ENCODE measurements around the gene TOR2A. TPM values are rescaled to one million over a fixed set of nuclear protein-coding genes. Genes with fewer than 3 reads are reported as not detected.

The TOR2A gene
- total and polyA plus RNA-seq, 2 donors (not counting 3 experiments of a cell fraction or from before 2014, with no cell fraction given), result 19.3 to 23.9 TPM

DNA sequence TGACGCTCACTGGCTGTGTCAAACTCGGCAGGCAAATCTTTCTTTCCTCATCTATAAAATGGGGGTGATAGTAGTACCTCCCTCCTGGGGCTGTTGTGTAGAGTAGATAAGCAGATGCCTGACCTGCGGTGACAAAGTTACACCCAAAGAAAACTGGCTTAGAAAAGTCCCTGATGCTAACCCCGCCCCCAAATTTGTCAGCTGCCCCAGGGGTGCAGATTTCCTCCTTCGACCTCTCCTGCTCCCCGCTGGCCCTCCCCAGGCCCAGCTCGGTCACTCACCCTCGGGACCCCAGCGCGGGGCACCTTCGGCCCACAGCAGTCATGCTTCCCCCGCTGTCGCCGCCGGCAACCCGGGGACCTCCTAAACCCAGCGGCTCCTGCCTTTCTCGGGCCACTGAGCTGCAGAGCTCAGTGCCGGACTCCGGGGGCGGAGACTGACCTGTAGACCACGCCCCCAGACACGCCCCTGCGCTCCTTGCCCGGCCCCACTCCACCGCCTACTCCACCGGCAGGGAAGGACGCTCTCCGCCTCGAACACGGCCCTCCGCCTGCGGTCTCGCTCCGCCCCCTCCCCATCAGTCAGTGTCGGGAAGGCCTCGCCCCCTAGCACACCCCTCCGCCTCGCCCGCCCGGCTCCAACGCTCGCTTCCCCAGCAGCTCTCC, 35.9 kb upstream of the TOR2A start:
- H3K36me3 ChIP-seq (ENCODE audit: control insufficient read depth in 2 of 2, extremely low read depth in 1 of 2, insufficient read depth in 2 of 2, low read length in 2 of 2), result peaks cover 6 to 8% of the 10 kb centered on the region in 2 experiments
- BruUV-seq (replicated peaks), result no TSS peak
- H3K79me2 ChIP-seq (ENCODE audit: control insufficient read depth, insufficient read depth, low read length), result peaks cover 44% of the 10 kb centered on the region
- peaks cover 39% of the 10 kb centered on the region for H3K4me1 ChIP-seq (ENCODE audit: control insufficient read depth, extremely low read depth, insufficient read depth, low read length)
- DNase-seq (ENCODE audit: low read depth, low spot score) (peak; percentile 99), FAIRE-seq (peak; percentile 99)
- peak overlapping the region; percentile 35 to 79 (median 75) for H3K4me3 ChIP-seq (replicated peaks in 1 of 3; ENCODE audit: insufficient read depth in 1 of 3, low read depth in 1 of 3, low read length in 3 of 3)
- peak overlapping the region; percentile 92 for H3K9ac ChIP-seq (replicated peaks; ENCODE audit: extremely low read depth, insufficient read depth, low read length)
- H3K9me3 ChIP-seq (replicated peaks; ENCODE audit: control insufficient read depth, insufficient read depth, low read length), result no peaks in the 10 kb centered on the region
- no peaks in the 10 kb centered on the region for H4K20me1 ChIP-seq (replicated peaks; ENCODE audit: control insufficient read depth, extremely low read depth, insufficient read depth, low read length)
- TF ChIP-seq, protein P1, sequence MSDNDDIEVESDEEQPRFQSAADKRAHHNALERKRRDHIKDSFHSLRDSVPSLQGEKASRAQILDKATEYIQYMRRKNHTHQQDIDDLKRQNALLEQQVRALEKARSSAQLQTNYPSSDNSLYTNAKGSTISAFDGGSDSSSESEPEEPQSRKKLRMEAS (IDR thresholded peaks at IDR 0.05; ENCODE audit: insufficient read depth, insufficient read length), result peak; percentile 41
- TF ChIP-seq FOS (IDR thresholded peaks at IDR 0.05; ENCODE audit: borderline replicate concordance, insufficient read depth, low read length) (no peak), POLR2AphosphoS5 (IDR thresholded peaks at IDR 0.05; ENCODE audit: insufficient read depth, low read depth, low read length) (peak; percentile 94), POLR2A (IDR thresholded peaks at IDR 0.05; ENCODE audit: low read depth, low read length) (peak; percentile 93)
- no peak overlapping the region for H2AFZ ChIP-seq (ENCODE audit: low read depth, low read length)
- POLR2A ChIA-PET, result interaction anchor here (0.6 to 2.8 kb wide), 13 partner anchors 9 to 99 kb away, joined by 3 to 24 read pairs (median 4); partner anchors contain the start of gene CDK9
- H3K27ac ChIP-seq (ENCODE audit: insufficient read depth, low read depth, low read length), result peak overlapping the region; percentile 96
- CTCF ChIA-PET, result interaction anchor here (0.5 to 11.3 kb wide), 11 partner anchors 8 to 192 kb away, joined by 3 to 167 read pairs (median 4); partner anchors contain the start of genes CDK9, SH2D3C and TOR2A
- intact Hi-C loops (cut with micrococcal nuclease), result loop anchor here (1.0 to 2.0 kb wide), 6 partner anchors 9 to 68 kb away; partner anchors contain the start of genes FPGS and TOR2A
- H3K4me2 ChIP-seq (ENCODE audit: insufficient read depth, low read length), result peak overlapping the region; percentile 76
- H3K27me3 ChIP-seq (ENCODE audit: control insufficient read depth in 2 of 2, insufficient read depth in 2 of 2, low read length in 2 of 2), result no peaks in the 10 kb centered on the region
- no peaks in the 10 kb centered on the region for H3K9me1 ChIP-seq (replicated peaks; ENCODE audit: control insufficient read depth, extremely low read depth, insufficient read depth, low read length)
- dilution Hi-C loops (cut with MboI; ENCODE audit: extremely low pct_ligation_motif_present, low sequenced_read_pairs), result no loop called here

DNA sequence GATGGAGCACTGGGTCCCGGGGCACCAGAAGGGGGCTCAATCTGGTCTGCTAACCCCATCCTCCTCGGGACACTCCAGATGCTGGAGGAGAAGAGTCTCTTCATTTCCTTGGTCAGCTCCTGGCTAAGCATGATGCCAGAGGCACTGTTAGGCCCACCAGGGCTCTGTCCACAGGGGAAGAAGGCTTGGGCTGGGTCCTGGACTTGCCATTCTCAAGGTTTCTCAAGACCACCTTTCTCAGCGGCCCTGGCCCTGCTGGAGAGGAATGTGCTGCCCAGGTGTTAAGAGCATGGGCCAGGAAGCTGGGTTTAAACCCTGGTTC, 35.5 kb upstream of the TOR2A start:
- intact Hi-C loops (cut with micrococcal nuclease), result loop anchor here (1.0 to 2.0 kb wide), 5 partner anchors 8 to 68 kb away; partner anchors contain the start of gene FPGS
- no peaks in the 10 kb centered on the region for H4K20me1 ChIP-seq (replicated peaks; ENCODE audit: control insufficient read depth, extremely low read depth, insufficient read depth, low read length)
- FAIRE-seq (no peak), DNase-seq (ENCODE audit: low read depth, low spot score) (peak; percentile 47)
- dilution Hi-C loops (cut with MboI; ENCODE audit: extremely low pct_ligation_motif_present, low sequenced_read_pairs), result no loop called here
- peak overlapping the region; percentile 76 for H3K4me2 ChIP-seq (ENCODE audit: insufficient read depth, low read length)
- H3K9me3 ChIP-seq (replicated peaks; ENCODE audit: control insufficient read depth, insufficient read depth, low read length), result no peaks in the 10 kb centered on the region
- no peaks in the 10 kb centered on the region for H3K9me1 ChIP-seq (replicated peaks; ENCODE audit: control insufficient read depth, extremely low read depth, insufficient read depth, low read length)
- TF ChIP-seq POLR2A (IDR thresholded peaks at IDR 0.05; ENCODE audit: low read depth, low read length) (peak; percentile 39), GATA2 (IDR thresholded peaks at IDR 0.05; ENCODE audit: insufficient read depth, insufficient read length, low read depth, low read length) (no peak)
- BruUV-seq (replicated peaks), result TSS peak; percentile 90
- H2AFZ ChIP-seq (ENCODE audit: low read depth, low read length), result no peak overlapping the region
- H3K4me1 ChIP-seq (ENCODE audit: control insufficient read depth, extremely low read depth, insufficient read depth, low read length), result peaks cover 44% of the 10 kb centered on the region
- H3K9ac ChIP-seq (replicated peaks; ENCODE audit: extremely low read depth, insufficient read depth, low read length), result peak overlapping the region; percentile 92
- ChIA-PET POLR2A (interaction anchor here (0.8 to 2.8 kb wide), 10 partner anchors 9 to 47 kb away, joined by 3 to 24 read pairs (median 5); partner anchors contain the start of gene CDK9), CTCF (interaction anchor here (1.0 to 11.3 kb wide), 11 partner anchors 8 to 151 kb away, joined by 3 to 167 read pairs (median 6); partner anchors contain the start of genes CDK9, SH2D3C and TOR2A)
- H3K27me3 ChIP-seq (ENCODE audit: control insufficient read depth in 2 of 2, insufficient read depth in 2 of 2, low read length in 2 of 2), result no peaks in the 10 kb centered on the region
- peak overlapping the region; percentile 35 to 79 (median 75) for H3K4me3 ChIP-seq (replicated peaks in 1 of 3; ENCODE audit: insufficient read depth in 1 of 3, low read depth in 1 of 3, low read length in 3 of 3)
- peaks cover 9 to 10% of the 10 kb centered on the region in 2 experiments for H3K36me3 ChIP-seq (ENCODE audit: control insufficient read depth in 2 of 2, extremely low read depth in 1 of 2, insufficient read depth in 2 of 2, low read length in 2 of 2)
- peak overlapping the region; percentile 96 for H3K27ac ChIP-seq (ENCODE audit: insufficient read depth, low read depth, low read length)
- peaks cover 48% of the 10 kb centered on the region for H3K79me2 ChIP-seq (ENCODE audit: control insufficient read depth, insufficient read depth, low read length)

All from endothelial cell of umbilical vein (primary cell).